Trophoblast cell (in vitro differentiated cells and primary cell): Measurements from ENCODE around the gene TNFAIP8L3.

ENCODE experiments used
- DNase-seq, 2 donors: peaks; one replicate each; pipeline ENCODE4 v3.0.0-alpha.2; 2016
- H2AFZ ChIP-seq: 2 replicates; pipeline ENCODE4 v1.6.1; 2013; ENCODE audit warnings: low read length, moderate library complexity, mild to moderate bottlenecking; ENCODE audit not compliant: insufficient read depth, poor library complexity
- H2AK5ac ChIP-seq: 2 replicates; pipeline ENCODE4 v1.6.1; 2013; ENCODE audit warnings: mild to moderate bottlenecking, low read length
- H2BK120ac ChIP-seq: 2 replicates; pipeline ENCODE4 v1.6.1; 2013; ENCODE audit warnings: low read length, mild to moderate bottlenecking, moderate library complexity; ENCODE audit not compliant: insufficient read depth, poor library complexity
- H2BK12ac ChIP-seq: 2 replicates; pipeline ENCODE4 v1.6.1; 2013; ENCODE audit warnings: mild to moderate bottlenecking, low read length, moderate library complexity
- H2BK5ac ChIP-seq: 2 replicates; pipeline ENCODE4 v1.6.1; 2013; ENCODE audit warnings: low read length, low read depth, moderate library complexity, mild to moderate bottlenecking; ENCODE audit not compliant: poor library complexity
- H3K14ac ChIP-seq: 2 replicates; pipeline ENCODE4 v1.6.1; 2013; ENCODE audit warnings: mild to moderate bottlenecking, low read length
- H3K18ac ChIP-seq: 2 replicates; pipeline ENCODE4 v1.6.1; 2013; ENCODE audit warnings: mild to moderate bottlenecking, low read length
- H3K23ac ChIP-seq: 2 replicates; pipeline ENCODE4 v1.6.1; 2013; ENCODE audit warnings: low read length
- H3K27ac ChIP-seq: 2 replicates; pipeline ENCODE4 v1.5.1; 2013; ENCODE audit warnings: low read depth, mild to moderate bottlenecking, inconsistent platforms, low read length, moderate library complexity
- H3K27me3 ChIP-seq: 2 replicates; pipeline ENCODE4 v1.6.1; 2013; ENCODE audit warnings: inconsistent platforms, mild to moderate bottlenecking, low read length, moderate library complexity; ENCODE audit not compliant: insufficient read depth
- H3K36me3 ChIP-seq, 2 experiments: 1 replicate in 1 of 2; 2 replicates in 1 of 2; pipeline ENCODE4 v1.6.1; 2013; ENCODE audit warnings: low read length in 2 of 2, mild to moderate bottlenecking in 2 of 2, moderate library complexity in 1 of 2; ENCODE audit not compliant: insufficient read depth in 2 of 2, control insufficient read depth in 1 of 2
- H3K4ac ChIP-seq: 2 replicates; pipeline ENCODE4 v1.6.1; 2013; ENCODE audit warnings: low read depth, mild to moderate bottlenecking, low read length, moderate library complexity
- H3K4me1 ChIP-seq, 2 experiments: 1 replicate in 1 of 2; 2 replicates in 1 of 2; pipeline ENCODE4 v1.6.1; 2013; ENCODE audit warnings: low read length in 2 of 2, mild to moderate bottlenecking in 2 of 2, moderate library complexity in 1 of 2; ENCODE audit not compliant: insufficient read depth in 2 of 2, control insufficient read depth in 1 of 2
- H3K4me2 ChIP-seq: 2 replicates; pipeline ENCODE4 v1.6.1; 2013; ENCODE audit warnings: inconsistent platforms, mild to moderate bottlenecking, low read length, moderate library complexity
- H3K4me3 ChIP-seq: 2 replicates; pipeline ENCODE4 v1.5.1; 2013; ENCODE audit warnings: mild to moderate bottlenecking, low read depth, low read length, inconsistent platforms
- H3K79me1 ChIP-seq: one replicate; pipeline ENCODE4 v1.6.1; 2013; ENCODE audit warnings: low read length
- H3K79me2 ChIP-seq: 2 replicates; pipeline ENCODE4 v1.6.1; 2013; ENCODE audit warnings: low read length, mild to moderate bottlenecking; ENCODE audit not compliant: control insufficient read depth, insufficient read depth, poor library complexity
- H3K9ac ChIP-seq: 2 replicates; pipeline ENCODE4 v1.6.1; 2013; ENCODE audit warnings: mild to moderate bottlenecking, low read length
- H3K9me3 ChIP-seq: 2 replicates; pipeline ENCODE4 v1.6.1; 2013; ENCODE audit warnings: low read depth, mild to moderate bottlenecking, control low read depth, inconsistent platforms, low read length; ENCODE audit not compliant: insufficient read depth
- H4K12ac ChIP-seq: 2 replicates; pipeline ENCODE4 v1.6.1; 2013; ENCODE audit warnings: low read depth, mild to moderate bottlenecking, low read length, moderate library complexity
- H4K8ac ChIP-seq: 2 replicates; pipeline ENCODE4 v1.6.1; 2013; ENCODE audit warnings: low read depth, mild to moderate bottlenecking, low read length, moderate library complexity
- H4K91ac ChIP-seq: one replicate; pipeline ENCODE4 v1.6.1; 2013; ENCODE audit warnings: low read depth, mild to moderate bottlenecking, low read length, moderate library complexity
- WGBS: extraction: QIAGEN DNeasy Blood & Tissue Kit; methylation state at CpG from one replicate; pipeline ENCODE4 v1.1.7; 2013; ENCODE audit warnings: missing lambda C conversion rate; ENCODE audit not compliant: insufficient read length, insufficient coverage; ENCODE audit errors: extremely low coverage; 5-methylcytosine and 5-hydroxymethylcytosine counted together

Gene TNFAIP8L3

GRCh38 chr15:51060030-51060673 is 34.6 kb downstream of the TNFAIP8L3 start:
- no peaks in the 10 kb centered on the region for H3K4me1 ChIP-seq
- H3K4ac ChIP-seq = no peak overlapping the region
- no peak overlapping the region for H2BK120ac ChIP-seq
- H2AFZ ChIP-seq = no peak overlapping the region
- no peak for DNase-seq
- H4K8ac ChIP-seq = no peak overlapping the region
- H3K9ac ChIP-seq = no peak overlapping the region
- no peak overlapping the region for H2BK5ac ChIP-seq
- no CpG with 5 or more reads among the region's 3 CpGs for WGBS
- H3K79me2 ChIP-seq = no peaks in the 10 kb centered on the region
- no peak overlapping the region for H3K23ac ChIP-seq
- no peaks in the 10 kb centered on the region for H3K9me3 ChIP-seq
- H3K4me3 ChIP-seq = no peak overlapping the region
- H2BK12ac ChIP-seq = no peak overlapping the region
- no peaks in the 10 kb centered on the region for H3K36me3 ChIP-seq
- H4K12ac ChIP-seq = no peak overlapping the region
- no peaks in the 10 kb centered on the region for H3K27me3 ChIP-seq
- no peak overlapping the region for H4K91ac ChIP-seq
- H3K18ac ChIP-seq = no peak overlapping the region
- H3K4me2 ChIP-seq = no peak overlapping the region
- H2AK5ac ChIP-seq = no peak overlapping the region
- no peaks in the 10 kb centered on the region for H3K79me1 ChIP-seq
- H3K14ac ChIP-seq = no peak overlapping the region
- H3K27ac ChIP-seq = no peak overlapping the region

GRCh38 chr15:51054535-51054934 is 40.2 kb downstream of the TNFAIP8L3 start:
- no CpG with 5 or more reads among the region's 1 CpG for WGBS
- Histone ChIP-seq H3K79me1 (no peaks in the 10 kb centered on the region), H3K27ac (no peak overlapping the region)

GRCh38 chr15:51053571-51053970 is 41.1 kb downstream of the TNFAIP8L3 start:
- Histone ChIP-seq H3K4ac (no peak overlapping the region), H3K18ac (no peak overlapping the region), H3K4me3 (no peak overlapping the region)

More at GRCh38 chr15:51054535-51054934, 40.2 kb downstream of the TNFAIP8L3 start:
- Histone ChIP-seq H2AFZ (no peak overlapping the region), H4K8ac (no peak overlapping the region), H3K9ac (no peak overlapping the region), H2AK5ac (no peak overlapping the region), H2BK120ac (no peak overlapping the region), H3K4me3 (no peak overlapping the region), H3K4ac (no peak overlapping the region), H3K36me3 (no peaks in the 10 kb centered on the region), H3K4me1 (no peaks in the 10 kb centered on the region), H3K18ac (no peak overlapping the region), H3K27me3 (no peaks in the 10 kb centered on the region), H3K23ac (no peak overlapping the region), H3K4me2 (no peak overlapping the region), H3K9me3 (no peaks in the 10 kb centered on the region), H2BK5ac (no peak overlapping the region), H2BK12ac (no peak overlapping the region), H3K14ac (no peak overlapping the region), H3K79me2 (no peaks in the 10 kb centered on the region), H4K91ac (no peak overlapping the region), H4K12ac (no peak overlapping the region)
- no peak for DNase-seq

GRCh38 chr15:51051776-51052175 is 42.9 kb downstream of the TNFAIP8L3 start:
- Histone ChIP-seq H3K27me3 (no peaks in the 10 kb centered on the region), H3K36me3 (no peaks in the 10 kb centered on the region), H4K91ac (no peak overlapping the region), H3K9ac (no peak overlapping the region), H3K27ac (no peak overlapping the region), H3K4me1 (no peaks in the 10 kb centered on the region), H4K8ac (no peak overlapping the region), H2BK5ac (no peak overlapping the region), H2AK5ac (no peak overlapping the region), H3K23ac (no peak overlapping the region), H2BK12ac (no peak overlapping the region), H3K14ac (no peak overlapping the region), H3K79me2 (no peaks in the 10 kb centered on the region), H4K12ac (no peak overlapping the region), H3K18ac (no peak overlapping the region), H3K79me1 (no peaks in the 10 kb centered on the region), H3K4ac (no peak overlapping the region), H2AFZ (no peak overlapping the region), H3K9me3 (no peaks in the 10 kb centered on the region), H3K4me2 (no peak overlapping the region), H2BK120ac (no peak overlapping the region), H3K4me3 (no peak overlapping the region)
- no CpG with 5 or more reads among the region's 3 CpGs for WGBS
- no peak for DNase-seq

More at GRCh38 chr15:51053571-51053970, 41.1 kb downstream of the TNFAIP8L3 start:
- no peak overlapping the region for H3K23ac ChIP-seq
- H2BK120ac ChIP-seq = no peak overlapping the region
- H3K14ac ChIP-seq = no peak overlapping the region
- no peak overlapping the region for H3K4me2 ChIP-seq
- no peaks in the 10 kb centered on the region for H3K79me1 ChIP-seq
- H2BK5ac ChIP-seq = no peak overlapping the region
- no peak overlapping the region for H4K12ac ChIP-seq
- H3K27me3 ChIP-seq = no peaks in the 10 kb centered on the region
- H3K4me1 ChIP-seq = no peaks in the 10 kb centered on the region
- no peak overlapping the region for H3K27ac ChIP-seq
- no peak overlapping the region for H4K91ac ChIP-seq
- H3K9ac ChIP-seq = no peak overlapping the region
- no peaks in the 10 kb centered on the region for H3K9me3 ChIP-seq
- H3K79me2 ChIP-seq = no peaks in the 10 kb centered on the region
- no peak overlapping the region for H4K8ac ChIP-seq
- no peak for DNase-seq
- no peak overlapping the region for H2AFZ ChIP-seq
- no CpG with 5 or more reads among the region's 1 CpG for WGBS
- H2AK5ac ChIP-seq = no peak overlapping the region
- no peaks in the 10 kb centered on the region for H3K36me3 ChIP-seq
- H2BK12ac ChIP-seq = no peak overlapping the region
